HL-60 (cell line): Measurements from ENCODE around the gene TCEA2.
A peak's percentile ranks its signal among the peaks of the same experiment; 100 is the strongest.

Source experiments
- DNase-seq, 2 experiments: peaks; one replicate each; pipeline ENCODE4 v3.0.0-alpha.2; 2010 to 2020; ENCODE audit warnings: low read depth in 1 of 2, low spot score in 1 of 2
- H3K27ac ChIP-seq: fragments of 250-450 bp; sonication (Bioruptor Pico); replicated peaks from 2 replicates; pipeline ENCODE4 v1.5.1; 2020; ENCODE audit warnings: mild to moderate bottlenecking, moderate library complexity
- H3K27me3 ChIP-seq: fragments of 250-450 bp; sonication (Bioruptor Pico); 2 replicates; pipeline ENCODE4 v1.5.1; 2021; ENCODE audit warnings: mild to moderate bottlenecking, moderate library complexity; ENCODE audit not compliant: insufficient read depth, poor library complexity, severe bottlenecking
- H3K4me3 ChIP-seq: replicated peaks from 2 replicates; pipeline ENCODE4 v1.5.1; 2011; ENCODE audit warnings: mild to moderate bottlenecking, control low read depth, low read length; ENCODE audit not compliant: insufficient read depth
- CTCF ChIP-seq: IDR thresholded peaks from one replicate; pipeline ENCODE4 v1.5.1; 2011; ENCODE audit warnings: low read length, control low read depth, inconsistent platforms; ENCODE audit not compliant: insufficient read depth
- GABPA ChIP-seq: IDR thresholded peaks from 2 replicates; pipeline ENCODE4 v1.6.1; 2012; ENCODE audit warnings: low read depth
- POLR2AphosphoS5 ChIP-seq: IDR thresholded peaks from 2 replicates; pipeline ENCODE4 v1.6.1; 2012; ENCODE audit warnings: low read depth
- REST ChIP-seq: IDR thresholded peaks from 2 replicates; pipeline ENCODE4 v1.6.1; 2012; ENCODE audit warnings: low read depth; ENCODE audit not compliant: insufficient replicate concordance
- SPI1 ChIP-seq: IDR thresholded peaks from 2 replicates; pipeline ENCODE4 v1.6.1; 2012; ENCODE audit warnings: low read depth, mild to moderate bottlenecking, borderline replicate concordance

TCEA2 gene

GRCh38 chr20:64101731-64102621 is 39.0 kb downstream of the TCEA2 start:
- Histone ChIP-seq H3K27me3 (peaks cover 6% of the 10 kb centered on the region), H3K4me3 (peak overlapping the region; percentile 25), H3K27ac (no peak overlapping the region)
- DNase-seq = no peak
- TF ChIP-seq CTCF = peak; percentile 71
- no peak for TF ChIP-seq SPI1

GRCh38 chr20:64102647-64103354 is 39.8 kb downstream of the TCEA2 start:
- Histone ChIP-seq H3K27ac (no peak overlapping the region), H3K27me3 (peaks cover 6% of the 10 kb centered on the region), H3K4me3 (no peak overlapping the region)
- TF ChIP-seq POLR2AphosphoS5 = no peak
- TF ChIP-seq GABPA = no peak
- no peak for TF ChIP-seq REST
- no peak for TF ChIP-seq CTCF
- TF ChIP-seq SPI1 = no peak
- no peak for DNase-seq

- DNase-seq = no peak
- no peak overlapping the region for H3K27ac ChIP-seq
- peaks cover 6% of the 10 kb centered on the region for H3K27me3 ChIP-seq
- H3K4me3 ChIP-seq = no peak overlapping the region
- TF ChIP-seq CTCF (no peak), SPI1 (no peak), POLR2AphosphoS5 (no peak), REST (no peak), GABPA (no peak)
Measured at GRCh38 chr20:64103871-64104666, 41.1 kb downstream of the TCEA2 start.
